ENCODE measurements around the gene PLLP.
"Not testable (repeated sequence)": the region's sequence is repeated elsewhere in the genome, so short reads cannot be mapped to it uniquely, and the experiment has no call there.

Gene PLLP

GRCh38 chr16:57301126-57301817 lies 16.8 kb upstream of the PLLP start:
- no peak for DNase-seq

- peak; percentile 97 for DNase-seq
Measured at GRCh38 chr16:57300387-57301125, 16.1 kb upstream of the PLLP start.

- DNase-seq = peak; percentile 94
Measured at GRCh38 chr16:57299719-57300386, 15.4 kb upstream of the PLLP start.

GRCh38 chr16:57299009-57299718 lies 14.7 kb upstream of the PLLP start:
- DNase-seq = peak; percentile 85

- DNase-seq = no peak
Measured at GRCh38 chr16:57297856-57298255, 13.4 kb upstream of the PLLP start.

GRCh38 chr16:57289391-57290257 lies 5.2 kb upstream of the PLLP start:
- DNase-seq = no peak

- no peak for DNase-seq
Measured at GRCh38 chr16:57285379-57285778, 907 bp upstream of the PLLP start.

- no peak for DNase-seq
Measured at GRCh38 chr16:57284952-57285363, 486 bp upstream of the PLLP start.

GRCh38 chr16:57283959-57284208 lies 588 bp downstream of the PLLP start:
- DNase-seq = no peak

GRCh38 chr16:57283214-57283958 lies 1.1 kb downstream of the PLLP start:
- no peak for DNase-seq

GRCh38 chr16:57282510-57283213 lies 1.8 kb downstream of the PLLP start:
- DNase-seq = no peak

- no peak for DNase-seq
Measured at GRCh38 chr16:57281791-57282190, 2.7 kb downstream of the PLLP start.

- no peak for DNase-seq
Measured at GRCh38 chr16:57279780-57280638, 4.5 kb downstream of the PLLP start.

GRCh38 chr16:57278494-57278893 lies 6.0 kb downstream of the PLLP start:
- no peak for DNase-seq

- no peak for DNase-seq
Measured at GRCh38 chr16:57277586-57277985, 6.9 kb downstream of the PLLP start.

- DNase-seq = no peak
Measured at GRCh38 chr16:57276596-57276995, 7.9 kb downstream of the PLLP start.

- not testable (repeated sequence) for DNase-seq
Measured at GRCh38 chr16:57275946-57276345, 8.5 kb downstream of the PLLP start.

- DNase-seq = no peak
Measured at GRCh38 chr16:57273826-57274225, 10.6 kb downstream of the PLLP start.

- no peak for DNase-seq
Measured at GRCh38 chr16:57273359-57273758, 11.1 kb downstream of the PLLP start.

GRCh38 chr16:57271867-57272495 lies 12.5 kb downstream of the PLLP start:
- no peak for DNase-seq
